ENCODE data around the gene DUSP16.
"Not testable (repeated sequence)": the region's sequence is repeated elsewhere in the genome, so short reads cannot be mapped to it uniquely, and the experiment has no call there.

DUSP16 gene

DNA sequence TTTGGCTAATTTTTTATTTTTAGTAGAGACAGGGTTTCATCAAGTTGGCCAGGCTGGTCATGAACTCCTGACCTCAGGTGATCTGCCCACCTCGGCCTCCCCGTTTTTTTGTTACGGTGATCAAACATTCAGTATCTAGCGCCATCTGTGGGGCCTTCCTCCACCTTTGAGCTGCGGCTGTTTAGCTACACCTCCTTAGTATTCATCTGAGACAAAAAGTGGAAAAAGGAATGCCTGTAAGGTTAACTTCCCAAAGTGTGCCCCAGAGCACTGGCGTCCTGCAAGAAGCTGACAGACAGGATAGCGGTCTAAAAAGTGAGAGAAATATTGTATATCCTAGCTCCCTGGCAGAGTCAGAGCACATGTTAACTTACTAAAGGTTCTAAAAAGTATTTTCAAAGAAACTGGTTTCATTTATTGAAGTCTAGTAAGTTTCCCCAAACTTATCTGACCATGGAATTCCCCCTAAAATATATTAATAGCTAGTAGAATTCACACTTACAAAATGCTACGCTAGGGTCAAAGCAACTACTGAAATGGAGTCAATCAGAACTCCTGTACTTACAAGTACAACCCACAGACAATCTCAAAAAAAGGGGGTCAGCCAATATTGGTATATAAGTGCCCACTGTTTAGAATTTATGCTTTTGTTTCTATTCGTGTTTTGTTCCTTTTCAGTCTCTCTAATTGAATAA lies 59.1 kb downstream of the DUSP16 start:
- peaks cover 15 to 19% of the 10 kb centered on the region in 2 donors for H3K4me1 ChIP-seq (ENCODE audit: control insufficient read depth in 1 of 2, insufficient read depth in 2 of 2, low read length in 2 of 2)
- H3K4me3 ChIP-seq (ENCODE audit: low read depth in 1 of 2, low read length in 2 of 2), result no peak overlapping the region
- no peak overlapping the region for H3K27ac ChIP-seq (ENCODE audit: low read length)

DNA sequence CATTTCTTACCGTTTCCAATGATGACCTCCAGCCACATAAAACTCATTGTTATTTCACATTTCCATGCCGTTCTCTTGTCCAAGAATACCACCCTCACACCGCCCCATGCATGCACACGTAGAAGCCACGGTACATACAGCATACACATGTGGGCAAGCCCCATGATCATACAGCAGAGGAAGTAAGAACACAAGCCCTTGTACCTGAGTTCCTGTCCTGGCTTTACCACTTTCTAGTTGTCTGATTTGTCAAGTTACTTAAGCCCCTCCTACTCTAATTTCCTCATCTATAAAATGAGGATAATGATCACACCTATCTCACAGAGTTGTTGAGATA lies 59.9 kb downstream of the DUSP16 start:
- no peaks in the 10 kb centered on the region for H3K9me3 ChIP-seq (ENCODE audit: control insufficient read depth in 1 of 2, low read length in 2 of 2)
- H3K4me1 ChIP-seq (ENCODE audit: control insufficient read depth in 1 of 2, insufficient read depth in 2 of 2, low read length in 2 of 2), result peaks cover 14 to 15% of the 10 kb centered on the region in 2 donors
- no peaks in the 10 kb centered on the region for H3K27me3 ChIP-seq (ENCODE audit: low read depth, low read length)
- H3K36me3 ChIP-seq (ENCODE audit: control insufficient read depth in 1 of 2, insufficient read depth in 2 of 2, low read length in 2 of 2), result peaks cover 0 to 10% of the 10 kb centered on the region in 2 donors
- no peak overlapping the region for H3K4me3 ChIP-seq (ENCODE audit: low read depth in 1 of 2, low read length in 2 of 2)
- H3K27ac ChIP-seq (ENCODE audit: low read length), result no peak overlapping the region

More for the DNA sequence above, 59.1 kb downstream of the DUSP16 start:
- Histone ChIP-seq H3K9me3 (ENCODE audit: control insufficient read depth in 1 of 2, low read length in 2 of 2) (no peaks in the 10 kb centered on the region), H3K27me3 (ENCODE audit: low read depth, low read length) (no peaks in the 10 kb centered on the region), H3K36me3 (ENCODE audit: control insufficient read depth in 1 of 2, insufficient read depth in 2 of 2, low read length in 2 of 2) (peaks cover 0 to 10% of the 10 kb centered on the region in 2 donors)

DNA sequence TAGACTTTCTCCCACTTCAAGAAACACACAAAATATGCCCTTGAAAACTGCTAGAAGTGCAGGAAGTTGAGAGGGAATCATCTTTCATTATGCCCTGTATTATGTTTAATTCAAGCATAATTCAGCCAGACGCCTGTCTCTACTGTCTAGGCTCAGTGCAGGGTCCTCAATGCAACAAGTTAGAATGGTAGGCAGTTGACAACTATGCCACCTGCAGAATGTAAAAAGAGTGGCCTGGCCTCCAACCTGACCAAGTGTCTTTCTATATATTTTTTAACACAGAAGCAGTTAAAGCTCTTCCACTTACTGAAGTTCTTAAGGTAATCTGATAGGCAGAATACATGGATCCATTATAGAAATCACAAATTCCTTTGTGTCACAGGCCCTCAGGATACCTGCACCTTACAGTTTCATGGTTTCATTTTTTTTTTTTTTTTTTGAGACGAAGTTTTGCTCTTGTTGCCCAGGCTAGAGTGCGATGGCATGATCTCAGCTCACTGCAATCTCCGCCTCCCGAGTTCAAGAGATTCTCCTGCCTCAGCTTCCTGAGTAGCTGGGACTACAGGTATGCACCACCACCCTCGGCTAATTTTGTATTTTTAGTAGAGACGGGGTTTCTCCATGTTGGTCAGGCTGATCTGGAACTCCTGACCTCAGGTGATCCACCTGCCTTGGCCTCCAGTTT lies 60.4 kb downstream of the DUSP16 start:
- H3K27ac ChIP-seq (ENCODE audit: low read length), result not testable (repeated sequence)

DNA sequence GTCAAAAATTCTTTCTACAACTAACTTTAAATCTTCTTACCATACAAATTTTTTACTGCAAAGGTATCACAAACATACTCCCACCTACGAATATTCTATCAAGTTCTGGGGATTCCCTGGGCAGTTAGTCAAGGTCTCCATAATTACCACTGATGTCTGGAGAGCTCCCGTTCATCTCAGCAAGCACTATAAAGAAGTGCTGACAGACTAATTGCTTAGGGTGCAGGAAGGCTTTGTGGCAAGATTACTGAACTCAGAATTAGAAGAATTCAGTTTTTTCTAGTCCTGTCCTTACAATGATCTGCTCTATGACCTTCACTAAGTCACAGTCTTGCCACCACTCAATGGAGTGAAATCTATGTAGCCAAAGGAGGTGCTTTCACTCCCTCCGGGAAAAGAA lies 61.5 kb downstream of the DUSP16 start:
- H3K4me1 ChIP-seq (ENCODE audit: control insufficient read depth in 1 of 2, insufficient read depth in 2 of 2, low read length in 2 of 2), result peaks cover 3 to 9% of the 10 kb centered on the region in 2 donors
- H3K9me3 ChIP-seq (ENCODE audit: control insufficient read depth in 1 of 2, low read length in 2 of 2), result no peaks in the 10 kb centered on the region
- H3K27me3 ChIP-seq (ENCODE audit: low read depth, low read length), result no peaks in the 10 kb centered on the region
- H3K4me3 ChIP-seq (ENCODE audit: low read depth in 1 of 2, low read length in 2 of 2), result no peak overlapping the region
- peak overlapping the region; percentile 11 for H3K27ac ChIP-seq (ENCODE audit: low read length)
- H3K36me3 ChIP-seq (ENCODE audit: control insufficient read depth in 1 of 2, insufficient read depth in 2 of 2, low read length in 2 of 2), result peaks cover 0 to 12% of the 10 kb centered on the region in 2 donors

More for the DNA sequence above, 60.4 kb downstream of the DUSP16 start:
- H3K4me3 ChIP-seq (ENCODE audit: low read depth in 1 of 2, low read length in 2 of 2); H3K9me3 ChIP-seq (ENCODE audit: control insufficient read depth in 1 of 2, low read length in 2 of 2); H3K27me3 ChIP-seq (ENCODE audit: low read depth, low read length): not testable (repeated sequence)
- peaks cover 0 to 10% of the 10 kb centered on the region in 2 donors for H3K36me3 ChIP-seq (ENCODE audit: control insufficient read depth in 1 of 2, insufficient read depth in 2 of 2, low read length in 2 of 2)
- peaks cover 14 to 15% of the 10 kb centered on the region in 2 donors for H3K4me1 ChIP-seq (ENCODE audit: control insufficient read depth in 1 of 2, insufficient read depth in 2 of 2, low read length in 2 of 2)

DNA sequence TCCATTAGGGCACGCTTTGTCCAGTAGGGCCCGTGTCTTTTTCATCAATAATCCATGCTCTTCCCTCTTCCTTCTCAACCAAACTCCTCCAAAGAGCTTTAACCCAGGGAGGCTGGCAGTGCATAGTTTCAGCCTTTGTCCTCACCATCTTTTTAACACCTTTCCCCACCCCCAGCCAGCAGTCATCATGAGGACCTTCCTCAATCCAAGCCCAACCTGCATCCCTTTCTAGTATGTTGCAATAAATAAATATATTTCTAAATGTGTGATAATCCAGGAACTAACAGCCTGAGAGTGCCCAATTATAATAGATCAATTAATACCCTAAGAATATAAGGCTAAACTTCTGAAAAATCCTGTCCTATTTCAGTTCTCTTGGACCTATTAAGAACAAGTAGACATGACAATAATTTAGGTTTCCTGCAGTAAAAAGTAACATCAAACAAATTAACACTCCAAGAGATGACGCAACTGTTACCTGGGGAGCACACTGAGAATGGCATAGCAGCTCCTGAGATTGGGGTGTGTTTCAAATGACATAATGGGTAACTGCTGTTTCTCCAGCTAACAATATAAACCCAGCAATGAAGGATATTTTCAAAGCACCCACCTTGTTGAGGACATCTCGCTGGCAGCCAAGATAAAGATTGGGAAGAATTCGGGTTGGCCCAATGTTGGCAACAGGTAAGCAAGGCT lies 62.6 kb downstream of the DUSP16 start:
- H3K27ac ChIP-seq (ENCODE audit: low read length), result no peak overlapping the region
- peaks cover 0 to under 1% of the 10 kb centered on the region in 2 donors for H3K4me1 ChIP-seq (ENCODE audit: control insufficient read depth in 1 of 2, insufficient read depth in 2 of 2, low read length in 2 of 2)
- H3K36me3 ChIP-seq (ENCODE audit: control insufficient read depth in 1 of 2, insufficient read depth in 2 of 2, low read length in 2 of 2), result peaks cover 0 to 14% of the 10 kb centered on the region in 2 donors
- no peaks in the 10 kb centered on the region for H3K9me3 ChIP-seq (ENCODE audit: control insufficient read depth in 1 of 2, low read length in 2 of 2)
- no peaks in the 10 kb centered on the region for H3K27me3 ChIP-seq (ENCODE audit: low read depth, low read length)
- H3K4me3 ChIP-seq (ENCODE audit: low read depth in 1 of 2, low read length in 2 of 2), result no peak overlapping the region

DNA sequence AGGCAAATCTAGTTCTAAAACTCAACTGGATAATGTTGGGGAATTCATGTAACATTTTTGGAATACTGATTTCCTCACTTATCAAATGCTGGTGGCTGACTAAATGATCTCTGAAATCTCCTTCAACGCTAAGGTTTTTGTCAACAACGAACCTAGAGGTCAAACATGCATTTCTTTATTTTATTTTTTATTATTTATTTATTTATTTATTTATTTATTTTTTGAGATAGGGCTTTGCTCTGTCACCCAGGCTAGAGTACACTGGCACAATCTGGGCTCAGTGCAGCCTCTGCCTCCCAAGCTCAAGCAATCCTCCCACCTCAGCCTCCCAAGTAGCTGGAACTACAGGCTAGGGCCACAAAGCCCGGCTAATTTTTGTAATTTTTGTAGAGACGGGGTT lies 64.5 kb downstream of the DUSP16 start:
- Histone ChIP-seq H3K4me1 (ENCODE audit: control insufficient read depth in 1 of 2, insufficient read depth in 2 of 2, low read length in 2 of 2) (peaks cover 0 to 5% of the 10 kb centered on the region in 2 donors), H3K9me3 (ENCODE audit: control insufficient read depth in 1 of 2, low read length in 2 of 2) (no peaks in the 10 kb centered on the region), H3K36me3 (ENCODE audit: control insufficient read depth in 1 of 2, insufficient read depth in 2 of 2, low read length in 2 of 2) (peaks cover 0 to 14% of the 10 kb centered on the region in 2 donors), H3K4me3 (ENCODE audit: low read depth in 1 of 2, low read length in 2 of 2) (no peak overlapping the region), H3K27me3 (ENCODE audit: low read depth, low read length) (no peaks in the 10 kb centered on the region), H3K27ac (ENCODE audit: low read length) (no peak overlapping the region)

DNA sequence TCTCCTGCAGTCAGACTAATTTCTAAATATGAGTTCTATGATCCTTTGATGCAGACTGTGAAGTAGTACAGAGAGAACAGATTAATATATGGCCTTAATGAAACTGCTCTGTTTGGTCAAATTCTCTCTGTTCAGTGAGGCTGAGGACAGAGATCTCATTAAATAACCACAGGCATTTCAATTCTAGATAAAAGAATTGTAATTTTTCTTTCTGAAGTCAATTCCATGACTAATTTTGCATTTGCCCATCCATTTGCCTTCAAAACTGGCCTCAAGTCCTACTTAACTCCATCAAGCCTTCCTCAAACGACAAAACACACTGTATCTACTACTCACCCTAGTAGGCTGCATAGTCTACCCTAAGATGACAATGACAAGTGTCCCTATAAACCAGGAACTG lies 67.1 kb downstream of the DUSP16 start:
- no peak overlapping the region for H3K4me3 ChIP-seq (ENCODE audit: low read depth in 1 of 2, low read length in 2 of 2)
- peaks cover 0 to 5% of the 10 kb centered on the region in 2 donors for H3K4me1 ChIP-seq (ENCODE audit: control insufficient read depth in 1 of 2, insufficient read depth in 2 of 2, low read length in 2 of 2)
- no peaks in the 10 kb centered on the region for H3K27me3 ChIP-seq (ENCODE audit: low read depth, low read length)
- H3K9me3 ChIP-seq (ENCODE audit: control insufficient read depth in 1 of 2, low read length in 2 of 2), result no peaks in the 10 kb centered on the region
- peaks cover 0 to 18% of the 10 kb centered on the region in 2 donors for H3K36me3 ChIP-seq (ENCODE audit: control insufficient read depth in 1 of 2, insufficient read depth in 2 of 2, low read length in 2 of 2)
- no peak overlapping the region for H3K27ac ChIP-seq (ENCODE audit: low read length)

DNA sequence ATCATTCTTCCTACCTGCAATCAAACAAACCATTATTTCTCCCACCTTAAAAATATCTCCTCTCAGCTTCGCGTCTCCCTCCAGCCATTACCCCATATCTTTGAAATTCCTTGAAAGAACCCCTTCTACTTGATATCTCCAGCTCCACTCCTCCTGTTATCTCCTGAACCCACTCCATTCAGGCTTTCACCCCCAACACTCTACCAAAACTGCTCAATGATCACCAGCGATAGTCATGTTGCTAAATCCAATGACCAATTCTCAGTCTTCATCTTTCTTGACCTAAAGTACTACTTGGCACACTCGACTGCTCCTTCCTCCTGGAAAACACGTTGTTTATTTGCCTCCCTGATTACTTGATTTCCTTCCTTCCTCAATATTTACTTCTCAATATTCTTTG lies 70.1 kb downstream of the DUSP16 start:
- Histone ChIP-seq H3K4me3 (ENCODE audit: low read depth in 1 of 2, low read length in 2 of 2) (no peak overlapping the region), H3K4me1 (ENCODE audit: control insufficient read depth in 1 of 2, insufficient read depth in 2 of 2, low read length in 2 of 2) (peaks cover 0 to 5% of the 10 kb centered on the region in 2 donors), H3K27me3 (ENCODE audit: low read depth, low read length) (no peaks in the 10 kb centered on the region), H3K27ac (ENCODE audit: low read length) (no peak overlapping the region), H3K9me3 (ENCODE audit: control insufficient read depth in 1 of 2, low read length in 2 of 2) (no peaks in the 10 kb centered on the region), H3K36me3 (ENCODE audit: control insufficient read depth in 1 of 2, insufficient read depth in 2 of 2, low read length in 2 of 2) (peaks cover 0 to 11% of the 10 kb centered on the region in 2 donors)

DNA sequence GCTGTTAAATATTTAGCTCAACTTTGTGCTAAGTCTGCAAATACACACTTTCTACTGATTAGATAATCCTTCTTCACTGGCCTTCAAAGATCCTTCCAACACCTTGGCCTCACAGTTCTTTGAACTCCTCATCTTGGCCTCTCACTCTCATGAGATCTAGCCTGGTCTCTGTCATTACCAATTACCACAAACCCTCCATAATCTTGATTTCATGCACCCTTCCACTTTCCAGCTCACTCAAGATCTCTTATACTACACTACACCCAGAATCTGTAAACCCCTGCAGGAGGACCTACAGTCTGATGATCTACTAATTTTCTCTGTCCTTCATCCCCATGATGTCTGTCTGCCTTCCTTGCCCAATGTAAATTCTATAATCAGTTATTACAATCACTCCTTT lies 71.1 kb downstream of the DUSP16 start:
- H3K9me3 ChIP-seq (ENCODE audit: control insufficient read depth in 1 of 2, low read length in 2 of 2), result no peaks in the 10 kb centered on the region
- H3K36me3 ChIP-seq (ENCODE audit: control insufficient read depth in 1 of 2, insufficient read depth in 2 of 2, low read length in 2 of 2), result peaks cover 2 to 15% of the 10 kb centered on the region in 2 donors
- no peak overlapping the region for H3K27ac ChIP-seq (ENCODE audit: low read length)

DNA sequence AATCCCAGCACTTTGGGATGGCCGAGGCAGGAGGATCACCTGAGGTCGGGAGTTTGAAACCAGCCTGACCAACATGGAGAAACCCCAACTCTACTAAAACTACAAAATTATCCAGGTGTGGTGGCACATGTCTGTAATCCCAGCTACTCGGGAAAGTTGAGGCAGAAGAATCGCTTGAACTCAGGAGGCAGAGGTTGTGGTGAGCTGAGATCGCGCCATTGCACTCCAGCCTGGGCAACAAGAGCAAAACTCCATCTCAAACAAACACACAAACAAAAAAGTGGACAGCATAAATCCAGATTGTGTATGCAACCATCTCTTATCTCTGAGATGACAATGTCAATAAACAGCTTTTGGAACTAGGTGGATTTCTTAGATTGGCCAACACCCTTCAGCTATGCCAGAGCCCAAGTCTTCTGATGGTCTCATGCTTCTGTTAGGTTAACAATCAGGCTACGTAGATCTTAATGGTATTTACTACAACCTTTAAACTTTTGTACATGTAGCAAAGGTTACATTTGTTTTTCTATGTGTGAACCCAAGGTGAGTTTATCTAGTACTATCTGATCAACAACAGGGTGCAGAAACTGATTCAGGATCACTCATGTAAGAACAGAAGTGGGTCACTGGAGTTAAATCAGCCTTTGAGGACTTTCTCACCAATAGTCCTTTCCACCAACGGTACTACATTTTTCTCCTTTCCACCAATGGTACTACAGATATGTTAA lies 73.7 kb downstream of the DUSP16 start:
- H3K4me1 ChIP-seq (ENCODE audit: control insufficient read depth in 1 of 2, insufficient read depth in 2 of 2, low read length in 2 of 2), result peaks cover 0 to 5% of the 10 kb centered on the region in 2 donors
- H3K9me3 ChIP-seq (ENCODE audit: control insufficient read depth in 1 of 2, low read length in 2 of 2), result no peaks in the 10 kb centered on the region
- H3K36me3 ChIP-seq (ENCODE audit: control insufficient read depth in 1 of 2, insufficient read depth in 2 of 2, low read length in 2 of 2), result peaks cover 9 to 21% of the 10 kb centered on the region in 2 donors
- H3K27ac ChIP-seq (ENCODE audit: low read length), result no peak overlapping the region
- H3K27me3 ChIP-seq (ENCODE audit: low read depth, low read length), result no peaks in the 10 kb centered on the region
- no peak overlapping the region for H3K4me3 ChIP-seq (ENCODE audit: low read depth in 1 of 2, low read length in 2 of 2)

More for the DNA sequence above, 71.1 kb downstream of the DUSP16 start:
- Histone ChIP-seq H3K4me3 (ENCODE audit: low read depth in 1 of 2, low read length in 2 of 2) (no peak overlapping the region), H3K27me3 (ENCODE audit: low read depth, low read length) (no peaks in the 10 kb centered on the region), H3K4me1 (ENCODE audit: control insufficient read depth in 1 of 2, insufficient read depth in 2 of 2, low read length in 2 of 2) (peaks cover 0 to 5% of the 10 kb centered on the region in 2 donors)

DNA sequence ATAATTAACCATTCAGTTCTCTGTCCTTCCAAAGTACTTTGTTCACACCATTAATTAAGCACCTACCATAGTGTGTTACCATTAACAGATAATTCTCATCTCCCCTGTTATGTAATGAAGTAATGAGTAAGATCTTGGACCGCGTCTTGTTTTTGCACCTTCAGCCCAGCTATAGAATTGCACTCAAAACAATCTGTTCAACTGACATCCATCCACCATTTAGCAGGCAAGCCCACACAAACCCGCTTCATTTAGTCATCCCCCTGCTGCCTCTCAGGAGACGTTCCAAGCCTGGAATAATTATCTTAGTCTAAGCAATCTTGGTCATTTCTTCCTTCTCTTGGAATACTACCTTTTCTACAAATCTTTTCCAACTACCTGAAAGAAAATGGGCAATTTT lies 74.4 kb downstream of the DUSP16 start:
- H3K9me3 ChIP-seq (ENCODE audit: control insufficient read depth in 1 of 2, low read length in 2 of 2), result no peaks in the 10 kb centered on the region
- H3K4me3 ChIP-seq (ENCODE audit: low read depth in 1 of 2, low read length in 2 of 2), result no peak overlapping the region
- H3K27ac ChIP-seq (ENCODE audit: low read length), result no peak overlapping the region
- H3K27me3 ChIP-seq (ENCODE audit: low read depth, low read length), result no peaks in the 10 kb centered on the region
- H3K4me1 ChIP-seq (ENCODE audit: control insufficient read depth in 1 of 2, insufficient read depth in 2 of 2, low read length in 2 of 2), result no peaks in the 10 kb centered on the region
- peaks cover 9 to 21% of the 10 kb centered on the region in 2 donors for H3K36me3 ChIP-seq (ENCODE audit: control insufficient read depth in 1 of 2, insufficient read depth in 2 of 2, low read length in 2 of 2)
